ENCODE data around the gene THPO. TPM values are rescaled to one million over a fixed set of nuclear protein-coding genes. Genes with fewer than 3 reads are reported as not detected.

THPO gene
- total and polyA plus RNA-seq, 9 of the 15 experiments (the other 6 are each of a cell fraction or from before 2014, with no cell fraction given): 0.11 to 1.1 (median 0.35) TPM; not detected in 1

DNA sequence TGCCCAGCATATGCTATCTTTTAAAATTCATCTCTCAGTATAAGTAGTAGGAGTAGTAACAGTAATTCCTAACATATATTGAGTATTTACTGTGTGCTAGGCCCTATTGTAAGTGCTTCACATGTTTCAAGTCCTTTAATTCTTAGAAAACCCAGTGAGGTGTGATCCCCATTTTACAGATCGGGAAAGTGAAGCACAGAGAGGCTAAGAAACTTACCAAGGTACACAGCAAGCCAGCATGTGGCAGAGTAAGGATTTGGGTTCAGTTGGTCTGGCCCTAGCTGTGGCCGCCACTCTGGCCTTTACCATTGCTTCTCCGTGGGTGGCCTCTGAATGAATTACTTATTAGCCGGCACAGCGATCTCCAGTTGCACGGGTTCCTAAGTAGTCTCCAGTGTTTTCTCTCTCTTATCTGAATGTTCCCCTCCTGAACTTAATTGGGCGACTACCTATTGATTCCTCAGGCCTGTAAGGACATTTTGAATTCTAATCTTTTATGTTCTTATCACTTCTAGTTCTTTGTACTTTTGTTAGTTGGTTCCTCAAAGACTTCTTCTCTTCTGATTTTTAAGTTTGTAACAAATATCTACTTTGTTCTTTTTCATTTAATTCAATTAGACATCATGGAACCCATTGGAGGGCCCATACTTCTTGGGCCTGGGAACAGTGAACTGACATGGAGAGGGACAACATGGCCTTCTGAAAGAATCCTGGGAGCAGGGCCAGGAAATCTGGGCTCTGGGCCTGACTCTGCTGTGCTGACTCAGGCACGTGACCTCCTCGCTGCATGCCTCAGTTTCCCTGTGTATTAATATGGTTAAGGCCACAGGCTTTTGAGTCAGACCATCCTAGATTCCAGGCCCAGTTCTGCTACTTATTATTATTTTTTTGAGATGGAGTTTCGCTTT is 28.2 kb downstream of the THPO start (continued):
- TF ChIP-seq MYNN (IDR thresholded peaks at IDR 0.05): no peak
- no peak for TF ChIP-seq MYNN (CRISPR knock-in tag; IDR thresholded peaks at IDR 0.05)
- TF ChIP-seq ZFX (CRISPR knock-in tag; IDR thresholded peaks at IDR 0.05): 0 out of 2 replicates have a peak, but pooled peaks have one; percentile 18
- no peak for TF ChIP-seq ZNF282 (CRISPR knock-in tag; IDR thresholded peaks at IDR 0.05)
- TF ChIP-seq SOX6 (IDR thresholded peaks at IDR 0.05): no peak
- no peak for TF ChIP-seq FOXM1 (IDR thresholded peaks at IDR 0.05; ENCODE audit: low read depth)
- no peak for TF ChIP-seq FOXM1 (CRISPR knock-in tag; IDR thresholded peaks at IDR 0.05; ENCODE audit: low read depth)
- TF ChIP-seq, protein P1, sequence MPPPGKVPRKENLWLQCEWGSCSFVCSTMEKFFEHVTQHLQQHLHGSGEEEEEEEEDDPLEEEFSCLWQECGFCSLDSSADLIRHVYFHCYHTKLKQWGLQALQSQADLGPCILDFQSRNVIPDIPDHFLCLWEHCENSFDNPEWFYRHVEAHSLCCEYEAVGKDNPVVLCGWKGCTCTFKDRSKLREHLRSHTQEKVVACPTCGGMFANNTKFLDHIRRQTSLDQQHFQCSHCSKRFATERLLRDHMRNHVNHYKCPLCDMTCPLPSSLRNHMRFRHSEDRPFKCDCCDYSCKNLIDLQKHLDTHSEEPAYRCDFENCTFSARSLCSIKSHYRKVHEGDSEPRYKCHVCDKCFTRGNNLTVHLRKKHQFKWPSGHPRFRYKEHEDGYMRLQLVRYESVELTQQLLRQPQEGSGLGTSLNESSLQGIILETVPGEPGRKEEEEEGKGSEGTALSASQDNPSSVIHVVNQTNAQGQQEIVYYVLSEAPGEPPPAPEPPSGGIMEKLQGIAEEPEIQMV (tag; conservative IDR thresholded peaks at IDR 0.05; ENCODE audit: low read depth): no peak
- no peak for TF ChIP-seq ZFP30 (CRISPR knock-in tag; IDR thresholded peaks at IDR 0.05; ENCODE audit: borderline replicate concordance)
- TF ChIP-seq SAFB (IDR thresholded peaks at IDR 0.05; ENCODE audit: borderline replicate concordance, low read depth, low read length): no peak
- TF ChIP-seq KLF6 (CRISPR knock-in tag; IDR thresholded peaks at IDR 0.05; ENCODE audit: borderline replicate concordance): no peak
- no peak for TF ChIP-seq PHB (CRISPR knock-in tag; IDR thresholded peaks at IDR 0.05)
- no peak for TF ChIP-seq TARDBP (IDR thresholded peaks at IDR 0.05)
- peak; percentile 89 for TF ChIP-seq BCOR (IDR thresholded peaks at IDR 0.05)
- no peak for TF ChIP-seq SMARCA4 (IDR thresholded peaks at IDR 0.05)
- no peak for TF ChIP-seq ZBTB49 (CRISPR knock-in tag; IDR thresholded peaks at IDR 0.05; ENCODE audit: borderline replicate concordance)
- TF ChIP-seq POLR3G (IDR thresholded peaks at IDR 0.05; ENCODE audit: extremely low read depth, insufficient read length, insufficient replicate concordance): no peak

Measured in K562 (cell line).